Calu3 (cell line): ENCODE measurements around the gene MYO1H. TPM values are rescaled to one million over a fixed set of nuclear protein-coding genes. Genes with fewer than 3 reads are reported as not detected.

Experiments used
- BruUV-seq: library from RNA; stranded (reverse); fragments of 400-500 nt; replicated peaks from 2 replicates; lab custom pipeline; 2021; lab: Mats Ljungman, UMichigan
- CTCF ChIA-PET: fragments of 300-600 bp; sonication (Branson Sonifier 250); formaldehyde crosslinking; loops from one replicate; lab custom pipeline; 2022; ENCODE audit warnings: antibody characterized with exemption; lab: Charles Lee
- DNase-seq: peaks from one replicate; pipeline ENCODE4 v3.0.0; 2022
- H3K27ac Mint-ChIP-seq: one replicate; pipeline ENCODE4 v1.8.0; 2022; ENCODE audit warnings: mixed read lengths; ENCODE audit not compliant: unreplicated experiment
- H3K27me3 Mint-ChIP-seq: one replicate; pipeline ENCODE4 v1.8.0; 2022; ENCODE audit warnings: mixed read lengths; ENCODE audit not compliant: unreplicated experiment
- H3K36me3 Mint-ChIP-seq: one replicate; pipeline ENCODE4 v1.8.0; 2022; ENCODE audit warnings: mild to moderate bottlenecking, moderate library complexity, mixed read lengths; ENCODE audit not compliant: insufficient read depth, unreplicated experiment
- H3K4me1 Mint-ChIP-seq: one replicate; pipeline ENCODE4 v1.8.0; 2022; ENCODE audit warnings: mild to moderate bottlenecking, low read depth, mixed read lengths; ENCODE audit not compliant: unreplicated experiment
- H3K4me3 Mint-ChIP-seq: one replicate; pipeline ENCODE4 v1.8.0; 2022; ENCODE audit warnings: mild to moderate bottlenecking, low read depth, moderate library complexity, mixed read lengths; ENCODE audit not compliant: unreplicated experiment
- H3K9me3 Mint-ChIP-seq: one replicate; pipeline ENCODE4 v1.8.0; 2022; ENCODE audit warnings: low read depth, mixed read lengths; ENCODE audit not compliant: unreplicated experiment
- intact Hi-C: fragments of 100-400 bp; cut with micrococcal nuclease; formaldehyde crosslinking; loops from one replicate; pipeline ENCODE4 v1.10.0; 2022; ENCODE audit not compliant: unreplicated experiment
- total RNA-seq: library from RNA; stranded (reverse); gene quantifications from 2 replicates; pipeline ENCODE4 v1.2.3, GENCODE V29; 2022
- TF ChIP-seq, protein P1 (sequence below): fragments of 200-600 bp; IDR thresholded peaks from one replicate; pipeline ENCODE4 v1.8.0; 2022; ENCODE audit warnings: antibody characterized with exemption; ENCODE audit not compliant: unreplicated experiment

MYO1H gene
- total RNA-seq, 1 experiment from 2014 or later: not detected

DNA sequence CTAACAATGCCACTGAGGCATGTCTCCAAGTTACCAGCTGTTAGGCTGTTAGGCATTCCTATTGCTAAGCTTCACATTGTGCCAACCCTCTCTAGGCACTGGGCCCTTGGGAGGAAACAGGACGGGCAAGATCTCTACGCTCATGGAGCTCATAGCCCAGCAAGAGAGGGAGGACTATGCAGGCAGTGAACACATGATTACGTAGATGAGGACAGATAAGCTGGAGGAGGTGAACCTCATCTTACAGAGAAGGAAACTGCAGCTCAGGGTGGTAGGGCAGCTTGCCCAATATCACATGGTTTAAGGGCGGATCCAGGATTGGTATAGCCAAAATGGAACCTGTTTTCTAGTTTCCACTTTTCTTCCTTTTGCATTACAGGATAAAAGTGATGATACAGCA is 137.5 kb downstream of the MYO1H start:
- Mint-ChIP-seq H3K27me3 (no peaks in the 10 kb centered on the region), H3K27ac (no peak overlapping the region), H3K4me3 (no peak overlapping the region), H3K4me1 (no peaks in the 10 kb centered on the region), H3K36me3 (peaks cover 5% of the 10 kb centered on the region), H3K9me3 (no peaks in the 10 kb centered on the region)
- BruUV-seq: no TSS peak
- TF ChIP-seq, protein P1, sequence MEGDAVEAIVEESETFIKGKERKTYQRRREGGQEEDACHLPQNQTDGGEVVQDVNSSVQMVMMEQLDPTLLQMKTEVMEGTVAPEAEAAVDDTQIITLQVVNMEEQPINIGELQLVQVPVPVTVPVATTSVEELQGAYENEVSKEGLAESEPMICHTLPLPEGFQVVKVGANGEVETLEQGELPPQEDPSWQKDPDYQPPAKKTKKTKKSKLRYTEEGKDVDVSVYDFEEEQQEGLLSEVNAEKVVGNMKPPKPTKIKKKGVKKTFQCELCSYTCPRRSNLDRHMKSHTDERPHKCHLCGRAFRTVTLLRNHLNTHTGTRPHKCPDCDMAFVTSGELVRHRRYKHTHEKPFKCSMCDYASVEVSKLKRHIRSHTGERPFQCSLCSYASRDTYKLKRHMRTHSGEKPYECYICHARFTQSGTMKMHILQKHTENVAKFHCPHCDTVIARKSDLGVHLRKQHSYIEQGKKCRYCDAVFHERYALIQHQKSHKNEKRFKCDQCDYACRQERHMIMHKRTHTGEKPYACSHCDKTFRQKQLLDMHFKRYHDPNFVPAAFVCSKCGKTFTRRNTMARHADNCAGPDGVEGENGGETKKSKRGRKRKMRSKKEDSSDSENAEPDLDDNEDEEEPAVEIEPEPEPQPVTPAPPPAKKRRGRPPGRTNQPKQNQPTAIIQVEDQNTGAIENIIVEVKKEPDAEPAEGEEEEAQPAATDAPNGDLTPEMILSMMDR: no peak
- CTCF ChIA-PET: interaction anchor here (0.6 to 1.1 kb wide), 2 partner anchors 8 to 1809 kb away, joined by 3 to 6 read pairs; partner anchors contain the start of genes KCTD10 and UBE3B
- no peak for DNase-seq
- intact Hi-C loops: no loop called here

DNA sequence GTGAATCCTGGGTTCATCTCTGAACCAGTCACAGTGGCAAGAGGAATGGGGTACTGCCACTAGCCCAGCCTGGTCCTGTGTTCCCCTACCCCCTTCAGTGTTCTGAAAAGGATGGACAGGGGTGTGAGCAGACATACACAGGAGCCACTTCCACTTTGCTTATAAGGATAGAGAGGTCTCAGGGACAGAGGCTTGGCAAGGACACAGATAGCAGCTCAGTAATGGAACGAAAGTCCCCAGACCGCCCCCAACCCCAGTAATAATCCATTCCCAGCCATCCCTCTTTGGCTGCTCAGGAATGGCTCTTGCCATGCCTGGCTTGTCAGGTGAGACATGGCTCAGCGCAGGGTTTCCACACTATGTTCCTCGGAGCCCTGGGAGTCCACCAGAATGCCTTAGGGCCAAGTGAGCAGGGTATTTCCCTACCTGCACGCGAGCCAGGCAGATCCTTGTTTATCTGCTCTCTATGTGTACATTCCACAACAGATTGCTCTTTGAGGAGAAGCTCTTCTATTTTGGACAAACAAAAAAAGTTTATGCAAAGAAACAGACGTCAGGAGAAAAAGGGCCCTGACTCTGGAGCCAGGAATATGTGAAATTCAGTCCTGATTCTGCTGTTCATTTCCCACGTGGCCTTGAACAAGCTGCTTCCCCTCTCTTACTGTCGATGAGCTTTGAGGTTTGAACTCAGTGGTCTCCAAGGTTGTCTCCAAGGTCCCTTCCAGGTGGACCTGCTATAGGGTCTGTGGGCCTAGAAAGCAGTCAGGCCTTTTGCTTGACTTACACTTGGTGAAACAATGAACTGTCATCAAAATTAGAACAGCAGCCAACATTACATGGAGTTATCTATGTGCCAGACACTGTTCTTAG is 139.7 kb downstream of the MYO1H start:
- Mint-ChIP-seq H3K9me3 (no peaks in the 10 kb centered on the region), H3K27me3 (no peaks in the 10 kb centered on the region), H3K4me3 (no peak overlapping the region), H3K4me1 (no peaks in the 10 kb centered on the region), H3K27ac (no peak overlapping the region), H3K36me3 (peaks cover 5% of the 10 kb centered on the region)
- no peak for DNase-seq
- CTCF ChIA-PET: no interaction called here
- intact Hi-C loops: no loop called here
- BruUV-seq: no TSS peak
- TF ChIP-seq, protein P1: no peak

DNA sequence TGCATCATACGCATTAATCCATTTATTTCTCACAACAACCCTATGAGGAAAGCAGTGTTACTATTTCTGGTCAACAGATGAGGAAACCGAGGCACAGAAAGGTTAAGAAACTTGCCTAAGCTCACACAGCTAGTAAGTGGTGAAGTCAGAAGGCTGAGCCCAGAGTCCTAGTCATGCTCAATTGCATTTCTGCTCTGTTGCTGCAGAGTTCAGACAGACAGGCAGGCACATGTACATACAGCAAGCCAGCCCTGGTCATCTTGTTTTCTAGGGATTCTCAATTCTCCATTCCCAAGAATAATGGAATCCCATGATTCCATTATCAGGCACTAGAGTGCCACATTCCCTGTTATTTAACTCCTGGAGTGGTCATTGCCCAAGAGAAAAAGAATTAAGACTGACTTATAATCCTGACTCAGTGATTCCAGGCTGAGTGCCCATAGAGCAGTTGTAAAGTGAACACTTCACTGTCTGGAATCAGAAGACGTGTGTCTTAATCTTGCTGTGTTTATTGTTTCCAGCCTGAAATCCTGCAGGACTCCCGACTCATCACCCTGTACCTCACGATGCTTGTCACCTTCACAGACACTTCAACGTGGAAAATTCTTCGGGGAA is 140.5 kb downstream of the MYO1H start:
- no TSS peak for BruUV-seq
- H3K9me3 Mint-ChIP-seq: no peaks in the 10 kb centered on the region
- TF ChIP-seq, protein P1: no peak
- H3K4me3 Mint-ChIP-seq: no peak overlapping the region
- no peaks in the 10 kb centered on the region for H3K4me1 Mint-ChIP-seq
- H3K36me3 Mint-ChIP-seq: peaks cover 5% of the 10 kb centered on the region
- H3K27ac Mint-ChIP-seq: no peak overlapping the region
- CTCF ChIA-PET: no interaction called here
- no peak for DNase-seq
- H3K27me3 Mint-ChIP-seq: no peaks in the 10 kb centered on the region
- intact Hi-C loops: no loop called here

DNA sequence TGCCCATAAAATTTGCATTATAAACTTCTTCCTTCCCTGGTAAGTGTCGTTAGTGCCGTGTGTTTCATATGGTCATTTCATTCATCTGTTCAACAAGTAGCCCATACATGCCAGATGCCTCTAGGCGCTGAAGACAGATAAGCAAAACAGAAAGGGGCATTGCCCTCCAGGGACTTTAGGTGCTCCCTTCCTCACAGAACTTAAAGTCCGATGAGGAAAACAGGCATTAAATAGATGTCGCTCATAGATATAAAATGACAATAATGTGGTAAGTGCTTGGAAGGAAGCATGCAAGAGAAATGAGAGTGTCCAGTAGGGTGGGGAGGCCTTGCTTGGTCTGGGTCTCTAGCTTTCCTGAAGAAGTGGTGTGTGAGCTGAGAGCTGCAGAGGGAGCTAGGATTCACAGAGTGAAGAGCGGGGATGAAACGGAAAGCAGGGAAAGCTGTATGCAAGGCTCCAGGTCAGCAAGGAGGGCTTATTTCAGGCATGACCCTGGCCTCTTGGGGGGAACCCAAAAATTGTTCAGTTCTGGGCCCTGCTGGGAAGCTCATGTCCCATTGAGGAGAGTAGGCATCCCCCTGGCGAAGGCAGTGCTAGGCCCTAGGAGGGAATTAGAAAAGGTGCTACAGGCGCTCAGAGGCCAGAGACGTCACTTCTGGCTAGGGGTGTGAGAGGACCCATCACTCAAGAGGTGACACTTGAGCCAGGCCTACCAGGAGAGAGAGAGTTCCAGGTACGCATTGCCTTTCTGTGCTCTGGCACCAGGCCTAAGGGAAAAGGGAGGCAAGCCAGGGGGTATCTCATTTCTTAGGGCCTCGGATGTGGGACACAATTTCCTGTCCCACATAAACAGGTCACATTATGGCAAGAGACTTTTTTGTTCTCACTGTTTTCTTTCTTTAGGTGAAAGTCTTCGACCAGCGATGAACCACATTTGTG is 141.6 kb downstream of the MYO1H start:
- intact Hi-C loops: no loop called here

More for the DNA sequence above, 141.6 kb downstream of the MYO1H start:
- DNase-seq: no peak
- no peaks in the 10 kb centered on the region for H3K27me3 Mint-ChIP-seq
- H3K36me3 Mint-ChIP-seq: peaks cover 5% of the 10 kb centered on the region
- no peak overlapping the region for H3K27ac Mint-ChIP-seq
- H3K9me3 Mint-ChIP-seq: no peaks in the 10 kb centered on the region
- TF ChIP-seq, protein P1: no peak
- CTCF ChIA-PET: no interaction called here
- H3K4me1 Mint-ChIP-seq: no peaks in the 10 kb centered on the region
- no TSS peak for BruUV-seq
- H3K4me3 Mint-ChIP-seq: no peak overlapping the region
